GM12872 (cell line): ENCODE results near the gene LRRN4CL.

Experiments used
- CTCF ChIP-seq: IDR thresholded peaks from 3 replicates; pipeline ENCODE4 v1.5.1; 2011; ENCODE audit warnings: low read depth, mild to moderate bottlenecking, low read length, moderate library complexity; ENCODE audit not compliant: insufficient read depth

Gene LRRN4CL

DNA sequence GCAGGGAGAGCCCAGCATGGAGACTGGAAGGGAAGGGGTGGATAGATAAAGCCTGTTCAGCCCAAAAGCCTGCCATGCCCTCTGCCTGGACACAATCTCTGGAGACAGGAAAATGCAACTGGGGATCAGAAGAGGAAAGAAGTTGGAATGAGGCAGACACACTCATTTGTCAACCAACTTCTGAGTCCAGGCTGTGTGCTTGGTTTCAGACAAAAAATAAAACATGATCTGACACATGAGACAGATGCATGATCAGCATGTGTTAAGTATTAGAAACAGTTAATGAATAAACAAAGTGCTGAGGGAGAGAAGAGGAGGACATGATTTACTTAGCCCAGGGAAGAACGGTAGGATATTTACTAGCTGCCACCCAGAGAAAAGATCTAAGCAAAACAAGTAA lies 839 bp downstream of the LRRN4CL start:
- TF ChIP-seq CTCF = no peak

DNA sequence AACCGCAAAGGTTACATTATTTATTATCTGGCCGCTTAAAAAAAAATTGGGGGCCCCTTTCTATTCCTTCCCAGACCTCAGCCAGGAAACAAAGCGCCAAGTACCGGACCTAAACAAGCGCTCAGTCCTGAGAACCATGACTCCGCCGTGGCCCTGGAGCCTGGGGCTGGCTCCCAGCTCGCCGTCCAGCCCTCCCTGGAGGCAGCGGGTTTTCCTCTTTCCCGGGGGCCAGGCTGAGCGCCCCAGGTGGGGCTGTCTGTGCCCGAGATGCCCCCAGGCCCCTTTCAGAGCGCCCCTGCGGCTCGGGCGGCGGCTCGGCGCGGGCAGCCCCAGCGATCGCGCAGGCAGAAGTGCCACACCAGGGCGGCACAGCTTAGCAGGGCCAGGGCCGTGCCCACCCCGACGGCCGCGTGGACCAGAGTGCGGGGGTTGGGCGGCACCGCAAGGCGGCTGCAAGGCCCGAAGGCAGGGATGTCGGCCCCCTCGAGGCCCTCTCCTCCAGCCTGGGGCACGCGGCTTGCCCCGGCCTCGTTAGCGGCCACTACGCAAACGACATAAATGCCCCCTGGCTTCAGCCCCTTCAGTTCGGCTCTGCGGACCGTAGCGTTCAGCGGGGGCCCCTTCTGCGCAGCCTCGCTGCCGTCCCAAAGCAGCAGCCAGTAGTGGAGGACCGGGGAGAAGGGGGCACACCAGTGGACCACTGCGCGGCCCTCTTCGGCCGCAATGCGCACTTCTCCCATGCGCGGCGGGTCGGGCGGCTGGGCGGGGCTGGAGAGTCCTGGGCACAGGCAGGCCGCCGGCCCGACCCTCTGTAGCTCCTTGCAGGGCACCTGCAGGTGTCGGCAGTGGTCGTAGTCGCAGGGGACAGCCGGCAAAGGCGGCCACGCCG lies 1.6 kb downstream of the LRRN4CL start:
- no peak for TF ChIP-seq CTCF

DNA sequence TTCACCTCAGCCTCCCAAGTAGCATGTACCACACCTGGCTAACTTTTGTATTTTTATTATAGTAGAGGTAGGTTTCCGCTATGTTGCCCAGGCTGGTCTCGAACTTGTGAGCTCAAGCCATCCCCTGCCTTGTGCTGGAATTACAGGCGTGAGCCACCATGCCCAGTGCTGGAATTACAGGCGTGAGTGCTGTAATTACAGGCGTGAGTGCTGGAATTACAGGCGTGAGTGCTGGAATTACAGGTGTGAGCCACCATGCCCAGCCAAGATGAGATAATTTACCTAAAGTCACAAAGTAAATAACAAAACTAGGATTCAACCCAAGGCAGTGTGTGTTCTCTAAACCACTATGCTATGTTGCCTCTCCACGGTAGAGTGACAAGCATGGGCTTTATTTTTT lies 6.8 kb downstream of the LRRN4CL start:
- no peak for TF ChIP-seq CTCF

GRCh38 chr11:62680825-62681240 lies 8.5 kb downstream of the LRRN4CL start:
- peak; percentile 74 for TF ChIP-seq CTCF

- no peak for TF ChIP-seq CTCF
Measured at GRCh38 chr11:62678770-62679696, 10.3 kb downstream of the LRRN4CL start, which contains the start of gene UBXN1. Gene UBXN1, minus strand, starts transcription at chr11:62679073. Its CDS starts 150 bp downstream, at chr11:62678923.

- no peak for TF ChIP-seq CTCF
Measured at GRCh38 chr11:62678433-62678769, 10.9 kb downstream of the LRRN4CL start.

GRCh38 chr11:62677714-62678113 lies 11.6 kb downstream of the LRRN4CL start:
- TF ChIP-seq CTCF = no peak
